ENCODE data around the gene TPSD1.

Gene TPSD1

GRCh38 chr16:1301562-1301961, 45.7 kb downstream of the TPSD1 start:
- DNase-seq, result no peak

DNA sequence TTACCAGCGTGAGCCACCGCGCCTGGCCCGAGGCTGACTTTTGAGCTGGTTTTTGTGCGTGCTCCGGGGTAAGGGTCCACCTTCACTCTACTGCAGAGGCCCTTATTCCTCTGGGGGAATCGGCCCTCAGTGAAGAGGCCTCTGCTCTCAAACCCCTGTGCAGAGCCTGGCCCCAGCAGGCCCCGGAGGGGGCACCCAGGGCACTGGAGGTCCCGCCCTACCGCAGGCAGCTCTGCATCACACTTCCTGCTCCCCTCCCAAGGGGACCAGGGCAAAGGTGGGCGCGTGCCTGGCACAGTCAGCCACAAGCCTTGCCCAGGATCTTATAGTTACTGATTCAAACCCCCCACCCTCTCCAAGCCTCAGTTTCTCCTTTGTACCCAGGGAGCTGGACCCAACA, 50.0 kb downstream of the TPSD1 start:
- DNase-seq, result no peak

DNA sequence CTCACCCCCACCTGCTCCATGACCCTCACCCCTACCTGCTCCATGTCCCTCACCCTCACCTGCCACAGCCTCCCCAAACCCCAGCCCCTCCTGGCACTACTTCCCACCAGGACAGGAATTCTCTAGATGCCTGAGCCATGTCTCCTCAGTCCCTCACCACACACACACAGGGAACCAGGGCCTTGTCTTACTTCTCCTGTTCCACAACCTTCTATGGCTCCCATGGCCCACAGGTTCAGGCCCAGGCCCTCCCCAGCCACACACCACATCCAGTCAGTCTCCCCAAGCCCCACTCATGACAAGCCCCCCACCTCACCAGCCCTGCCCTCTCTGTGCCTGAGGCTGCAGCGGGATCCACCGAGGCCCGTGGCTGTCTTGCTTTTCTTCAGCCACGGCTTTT, 50.5 kb downstream of the TPSD1 start:
- no peak for DNase-seq

- peak; percentile 62 for DNase-seq
Observed at GRCh38 chr16:1308036-1308976, 52.4 kb downstream of the TPSD1 start.
